Prostate gland (tissue), 2 donors: ENCODE results near the gene ARHGEF12.

Source experiments
- CTCF ChIP-seq, 4 experiments: fragments of 200-600 bp in 2 of 4; fragments of 450-650 bp in 2 of 4; sonication (generic) in 2 of 4; IDR thresholded peaks; 1 replicate in 3 of 4; 2 replicates in 1 of 4; pipeline ENCODE4 v1.5.1; 2016 to 2019; ENCODE audit warnings: antibody characterized with exemption in 4 of 4, mild to moderate bottlenecking in 2 of 4, moderate library complexity in 2 of 4
- POLR2A ChIP-seq: fragments of 450-650 bp; IDR thresholded peaks from one replicate; pipeline ENCODE4 v1.6.1; 2016; ENCODE audit warnings: antibody characterized with exemption, mild to moderate bottlenecking
- POLR2AphosphoS5 ChIP-seq: sonication (generic); formaldehyde crosslinking; IDR thresholded peaks from one replicate; pipeline ENCODE4 v1.6.1; 2017; ENCODE audit warnings: antibody characterized with exemption

- TF ChIP-seq POLR2A (no peak), POLR2AphosphoS5 (no peak), CTCF (IDR thresholded peaks at IDR 0.05) (no peak)
Observed at GRCh38 chr11:120482149-120482548, 145.9 kb downstream of the ARHGEF12 start.
